NCI-H226 (cell line): ENCODE measurements around the gene BTBD8.
"Not testable (repeated sequence)": the region's sequence is repeated elsewhere in the genome, so short reads cannot be mapped to it uniquely, and the experiment has no call there.

Source experiments
- DNase-seq: peaks from one replicate; pipeline ENCODE4 v3.0.0-alpha.2; 2015

Gene BTBD8

DNA sequence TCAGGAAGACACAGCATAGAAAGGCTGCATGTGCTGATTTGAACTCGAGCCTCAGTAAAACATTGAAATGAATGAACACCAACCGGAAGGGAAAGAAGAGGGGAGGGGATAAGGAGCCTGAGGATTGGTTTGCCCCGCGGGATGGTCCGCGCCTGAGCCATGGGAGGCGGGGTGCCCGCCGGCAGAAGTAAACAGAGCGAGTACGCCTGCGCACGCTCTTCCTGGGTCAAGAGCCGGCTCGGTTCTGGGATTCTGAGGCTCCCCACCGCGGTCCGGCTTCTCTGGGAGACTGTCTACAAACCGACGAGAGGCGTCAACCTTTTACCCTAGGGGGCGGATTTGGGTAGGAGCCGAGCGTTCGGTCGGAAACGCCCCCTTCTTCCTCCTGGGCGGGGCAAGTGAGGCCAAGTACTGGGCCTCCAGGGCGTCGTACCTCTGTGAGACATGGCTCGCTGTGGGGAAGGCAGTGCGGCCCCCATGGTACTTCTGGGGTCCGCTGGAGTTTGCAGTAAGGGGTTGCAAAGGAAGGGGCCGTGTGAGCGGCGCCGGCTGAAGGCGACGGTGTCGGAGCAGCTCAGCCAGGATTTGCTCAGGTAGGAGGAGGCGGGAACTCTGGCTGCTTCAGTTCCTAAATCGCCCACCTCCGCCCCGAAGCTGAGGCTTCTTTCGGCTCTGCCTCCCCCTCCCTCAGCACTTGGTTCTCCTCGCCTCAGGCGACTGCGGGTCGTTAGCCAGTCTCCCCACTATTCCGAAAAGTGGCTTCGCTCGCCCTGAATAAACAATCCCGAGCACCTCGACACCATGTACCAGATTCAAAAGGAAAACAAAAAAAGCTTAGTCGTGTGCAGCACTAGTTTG is at the start of gene BTBD8:
Gene BTBD8 (plus strand): TSS at position 218 of the 858 bp plus-strand sequence. CDS start 227 bp downstream, at position 445.
- peak; percentile 77 for DNase-seq

DNA sequence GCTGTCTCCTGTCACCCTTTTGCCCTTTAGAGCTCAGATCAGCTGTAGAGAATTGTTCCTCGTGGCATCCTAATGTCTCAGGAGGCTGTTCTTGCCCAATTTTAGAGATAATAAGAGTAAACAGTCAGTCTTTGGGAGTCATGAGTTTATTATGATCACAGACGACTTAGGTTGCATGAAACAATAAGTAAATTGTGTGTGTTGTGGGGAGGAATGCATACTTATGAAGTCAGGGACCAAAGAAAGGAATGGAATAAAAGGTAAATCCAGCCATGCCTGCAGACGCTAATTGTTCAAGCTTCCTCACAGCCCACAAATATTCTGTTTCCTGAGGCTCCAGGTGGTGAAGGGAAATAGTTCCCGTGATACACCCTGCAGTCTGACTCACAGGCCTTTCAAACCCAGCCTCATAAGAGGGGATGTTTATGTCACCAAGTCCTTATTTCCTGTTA is 49.5 kb upstream of the BTBD8 start:
- no peak for DNase-seq

DNA sequence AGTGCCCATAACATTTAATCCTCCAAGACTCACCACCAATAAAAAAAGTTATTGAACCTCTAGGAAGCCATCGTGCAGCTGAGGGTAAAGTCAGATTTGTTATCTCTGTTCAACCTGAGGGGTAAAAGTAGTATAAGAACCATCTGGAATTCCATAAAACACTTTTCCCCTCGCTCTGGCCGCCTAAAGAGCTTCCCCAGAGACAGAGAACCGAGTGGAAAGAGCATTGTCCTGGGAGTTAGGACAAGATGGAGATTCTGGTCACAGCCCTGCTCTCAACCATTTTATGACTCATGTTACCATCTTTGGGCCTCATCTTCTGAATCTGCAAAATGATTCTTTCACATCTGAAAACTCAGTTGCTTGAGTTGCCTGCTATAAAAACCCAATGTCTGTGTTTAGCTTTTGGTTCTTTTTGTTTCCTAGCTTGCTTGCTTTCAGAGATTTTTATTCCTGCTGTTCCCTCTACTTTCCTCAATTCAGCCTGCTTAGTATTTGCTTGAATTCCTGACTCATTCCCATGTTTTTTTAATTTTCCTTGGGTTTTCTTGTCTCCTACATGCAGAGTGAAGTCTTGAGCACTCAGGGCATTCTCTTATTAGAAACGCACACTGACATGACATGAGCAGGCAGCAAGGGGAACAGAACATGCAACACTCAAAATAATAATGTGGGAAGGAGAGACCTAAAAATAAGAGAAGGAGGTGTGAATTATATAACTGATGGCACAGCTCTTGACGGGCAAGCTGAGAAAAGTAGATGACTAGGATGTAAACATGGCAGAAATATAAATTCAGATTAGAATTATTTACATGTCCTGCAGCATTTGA is 48.6 kb upstream of the BTBD8 start:
- DNase-seq, result no peak

DNA sequence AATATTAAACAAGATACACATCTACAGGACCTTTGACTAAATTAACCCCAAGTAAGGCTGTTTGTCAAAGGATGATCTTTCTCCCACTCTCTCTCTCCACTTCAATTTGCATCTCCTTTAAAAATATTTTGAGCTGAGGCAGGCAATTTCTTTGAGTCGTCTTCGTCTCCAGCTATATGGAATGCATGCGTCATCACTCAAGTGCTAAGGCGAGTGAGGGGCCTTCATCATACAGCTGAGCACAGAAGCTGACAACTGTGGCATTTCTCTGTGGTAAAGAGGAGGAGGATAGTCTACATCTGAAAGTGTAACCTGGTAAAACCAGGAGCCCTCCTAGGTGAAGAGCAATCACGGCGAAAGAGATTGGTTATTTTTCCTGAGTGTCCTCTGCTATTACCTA is 42.7 kb upstream of the BTBD8 start:
- DNase-seq, result no peak

DNA sequence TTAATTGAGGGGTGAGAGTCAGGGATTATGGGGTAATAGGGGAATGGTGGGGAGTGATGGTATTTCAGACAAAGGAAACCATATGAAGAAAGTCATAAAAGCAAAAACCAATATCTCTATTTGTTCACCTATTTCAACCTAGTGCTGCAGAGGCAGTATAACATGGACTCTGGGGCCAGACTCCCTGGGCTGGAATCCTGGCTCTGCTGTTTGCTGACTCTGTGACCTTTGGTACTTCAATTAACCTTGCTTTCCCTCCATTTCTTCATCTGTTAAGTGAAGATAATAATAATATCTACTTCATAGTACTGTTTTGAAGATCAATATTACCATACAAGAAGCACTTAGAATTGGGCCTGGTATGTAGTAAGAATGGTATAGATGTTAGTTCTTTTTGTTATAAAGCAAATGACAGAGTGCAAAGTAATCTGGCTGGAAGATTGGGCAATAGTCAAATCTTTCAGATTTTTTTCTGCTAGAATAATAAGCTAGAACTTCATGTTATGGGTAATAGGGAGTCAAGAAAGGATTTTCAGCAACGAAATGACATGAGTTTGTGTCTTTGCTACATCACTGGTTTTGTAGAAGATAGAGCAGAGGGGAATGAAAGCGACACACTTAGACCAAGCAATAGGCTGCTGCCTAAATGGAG is 41.3 kb upstream of the BTBD8 start:
- no peak for DNase-seq

DNA sequence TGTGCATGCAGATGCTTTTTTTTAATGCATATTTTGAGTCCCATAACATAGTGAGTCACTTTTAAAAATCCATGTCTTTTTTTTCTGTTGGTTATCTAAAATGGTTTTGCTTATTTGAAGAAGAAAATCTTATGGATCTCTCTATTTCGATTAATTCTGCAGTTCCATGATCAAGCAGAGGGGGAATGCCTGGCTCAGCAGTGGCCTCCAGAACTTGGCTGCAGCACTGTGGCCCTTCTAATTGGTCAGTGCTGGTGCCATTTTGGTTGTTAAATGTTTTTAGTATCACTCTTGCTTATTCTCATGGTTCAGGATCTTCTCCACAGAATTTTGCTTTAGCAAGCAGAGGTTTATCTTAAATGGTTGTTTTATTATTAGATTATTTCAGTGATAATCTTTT is 39.2 kb upstream of the BTBD8 start:
- no peak for DNase-seq

DNA sequence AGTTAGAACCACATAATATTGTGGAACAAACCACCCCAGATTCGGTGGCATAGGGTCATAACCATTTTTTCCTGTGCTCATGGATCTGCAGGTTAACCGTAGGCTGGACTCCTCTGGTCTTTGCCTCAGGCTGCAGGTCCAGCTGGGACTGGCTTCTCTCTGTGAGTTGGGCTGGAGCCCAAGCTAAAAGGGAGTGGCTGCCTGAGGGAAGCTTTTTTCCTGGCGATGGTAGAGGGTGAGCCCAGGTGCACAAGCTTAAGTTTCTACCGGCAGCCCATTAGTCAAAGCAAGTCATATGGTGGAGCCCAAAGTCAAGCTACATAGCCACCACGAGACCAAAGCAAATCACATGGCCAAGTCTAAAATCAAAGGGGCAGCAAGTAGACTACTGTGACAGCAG is 36.5 kb upstream of the BTBD8 start:
- DNase-seq, result peak; percentile 52

DNA sequence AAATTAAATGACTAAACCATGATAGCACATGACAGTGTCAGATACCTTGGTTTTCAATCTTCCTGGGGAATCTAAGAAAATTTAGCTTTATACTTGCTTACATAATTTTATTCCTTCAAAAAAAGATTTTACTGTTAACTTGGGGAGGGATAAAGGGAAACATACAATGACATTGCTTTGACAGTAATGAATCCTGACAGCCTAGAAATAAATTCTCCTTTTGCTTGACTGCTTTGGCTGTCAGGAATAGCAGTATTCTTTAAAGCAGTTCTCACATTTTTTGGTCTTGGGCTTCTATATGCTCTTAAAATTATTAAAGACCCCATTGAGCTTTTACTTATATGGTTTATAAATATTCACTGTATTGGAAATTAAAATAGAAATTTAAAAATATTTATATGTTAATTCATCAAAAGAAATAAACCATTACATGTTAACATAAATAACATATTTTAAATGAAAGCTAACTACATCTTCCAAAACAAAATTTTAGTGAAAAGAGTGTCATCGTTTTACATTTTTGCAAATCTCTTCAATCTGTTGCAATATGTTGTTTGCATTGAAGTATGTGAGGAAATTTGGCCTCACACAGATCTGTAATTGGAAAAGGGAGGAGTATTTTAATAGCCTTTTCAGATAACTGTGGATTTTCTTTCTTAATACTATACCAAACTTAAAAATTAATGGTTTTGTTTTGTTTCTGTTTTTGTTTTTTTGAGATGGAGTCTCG is 34.2 kb upstream of the BTBD8 start:
- no peak for DNase-seq

DNA sequence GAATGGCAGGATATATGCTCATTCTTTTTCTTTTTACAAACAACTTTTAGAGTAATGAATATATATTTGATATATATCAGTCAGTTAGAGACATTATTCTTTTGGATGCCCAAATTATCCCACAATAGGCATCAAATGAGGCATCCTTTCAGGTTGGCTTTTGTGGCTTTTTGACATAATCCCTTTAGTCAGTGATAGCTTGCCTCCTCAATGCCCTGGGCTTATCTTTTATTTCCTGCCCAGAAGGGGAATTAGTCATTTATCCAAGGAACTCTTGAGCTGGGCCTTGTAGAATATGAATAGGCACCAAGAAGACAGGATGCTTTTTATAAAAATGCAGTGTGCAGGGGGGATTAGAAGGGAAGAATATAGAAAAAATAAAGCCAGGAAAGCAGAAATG is 28.2 kb upstream of the BTBD8 start:
- peak; percentile 68 for DNase-seq

DNA sequence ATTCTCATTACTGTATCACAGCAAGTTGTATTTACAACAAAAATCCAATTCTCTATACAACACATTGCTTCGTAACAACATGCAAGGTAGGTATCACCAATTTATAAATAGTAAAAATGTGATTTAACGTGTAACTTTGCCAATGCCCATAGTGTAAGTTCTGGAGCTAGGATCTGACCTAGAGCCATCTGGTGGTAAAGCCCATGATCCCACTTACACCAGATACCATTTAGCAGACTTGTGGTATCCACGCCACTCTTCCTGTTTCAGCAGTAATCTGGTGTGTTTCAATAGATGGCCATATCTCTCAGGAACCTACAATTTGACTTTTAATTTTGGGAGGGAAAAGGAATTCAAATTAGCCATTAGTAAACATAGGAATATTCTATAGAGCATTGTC is 15.1 kb upstream of the BTBD8 start:
- DNase-seq, result no peak

DNA sequence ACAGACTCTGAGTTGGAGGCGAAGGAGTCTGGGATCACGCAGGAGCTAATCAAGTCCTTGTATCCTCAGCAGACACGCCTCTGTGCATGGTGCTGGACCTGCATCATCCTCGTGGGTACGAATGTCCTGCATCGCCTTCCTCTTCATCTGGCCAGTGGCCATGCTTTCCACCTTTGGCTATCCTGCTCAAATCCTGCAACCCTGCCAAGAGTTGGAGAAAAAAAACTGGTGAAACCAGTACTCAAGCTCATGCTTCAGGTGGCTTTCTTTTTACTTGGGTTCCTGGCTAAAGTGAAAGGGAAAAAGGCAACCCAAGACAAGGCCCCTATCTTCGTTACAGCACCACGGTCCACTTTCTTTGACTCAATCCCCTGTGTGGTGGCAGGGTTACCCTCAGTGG is 13.8 kb upstream of the BTBD8 start:
- DNase-seq, result no peak

DNA sequence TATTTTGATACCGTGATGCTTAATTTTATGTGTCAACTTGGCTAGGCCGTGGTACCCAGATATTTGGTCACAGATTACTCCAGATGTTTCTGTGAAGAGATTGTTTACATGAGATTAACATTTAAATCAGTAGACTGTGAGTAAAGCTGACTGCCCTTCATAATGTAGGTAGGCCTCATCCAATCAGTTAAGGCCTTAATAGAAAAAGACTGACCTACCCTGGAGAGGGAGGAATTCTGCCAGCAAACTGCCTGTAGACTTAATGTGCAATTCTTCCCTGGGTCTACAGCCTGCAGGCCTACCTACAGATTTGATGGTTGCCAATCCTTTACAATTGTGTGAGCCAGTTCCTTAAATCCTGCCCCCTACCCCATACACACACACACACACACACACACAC is 9.3 kb upstream of the BTBD8 start:
- DNase-seq, result no peak

DNA sequence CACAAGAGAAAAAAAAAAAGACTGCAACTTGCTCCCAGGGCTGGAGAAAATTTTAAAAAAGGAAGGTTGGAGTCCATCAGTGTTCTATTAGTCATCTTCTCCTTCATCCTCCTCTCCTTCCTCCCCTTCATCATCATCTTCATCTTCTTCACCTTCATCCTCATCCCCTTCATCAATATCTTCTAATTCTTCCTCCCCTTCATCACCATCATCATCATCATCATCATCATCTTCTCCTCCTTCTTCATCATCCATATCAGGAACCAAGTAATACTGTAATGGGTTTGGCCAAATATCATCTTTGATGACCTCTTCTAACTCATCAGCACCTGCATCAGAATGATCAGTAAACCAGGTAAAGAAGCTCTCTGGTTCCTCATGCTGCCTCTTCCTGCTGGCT is 5.7 kb upstream of the BTBD8 start:
- not testable (repeated sequence) for DNase-seq

DNA sequence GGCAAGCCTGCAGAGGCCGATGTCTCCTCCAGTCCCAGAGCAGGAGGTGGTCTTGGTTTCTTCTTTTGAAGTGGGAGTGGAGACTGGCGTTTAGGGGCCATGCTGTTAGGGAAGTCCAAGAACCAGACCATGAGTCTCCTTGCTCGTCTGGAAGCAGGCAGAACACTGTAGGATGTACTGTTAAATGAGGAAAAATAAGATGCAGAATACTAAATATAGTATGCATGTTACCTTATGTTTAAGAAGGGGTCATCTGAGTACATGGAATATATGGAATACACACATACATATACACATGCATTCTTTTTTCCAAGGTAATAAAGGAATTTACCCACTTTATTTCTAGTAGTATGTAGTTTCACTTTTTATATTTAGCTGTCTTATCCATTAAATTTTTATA is 4.8 kb upstream of the BTBD8 start, which contains the start of gene SETSIP:
Gene SETSIP (minus strand): TSS at position 101 of the 400 bp plus-strand sequence. CDS start 0 bp downstream, at position 101.
- no peak for DNase-seq

DNA sequence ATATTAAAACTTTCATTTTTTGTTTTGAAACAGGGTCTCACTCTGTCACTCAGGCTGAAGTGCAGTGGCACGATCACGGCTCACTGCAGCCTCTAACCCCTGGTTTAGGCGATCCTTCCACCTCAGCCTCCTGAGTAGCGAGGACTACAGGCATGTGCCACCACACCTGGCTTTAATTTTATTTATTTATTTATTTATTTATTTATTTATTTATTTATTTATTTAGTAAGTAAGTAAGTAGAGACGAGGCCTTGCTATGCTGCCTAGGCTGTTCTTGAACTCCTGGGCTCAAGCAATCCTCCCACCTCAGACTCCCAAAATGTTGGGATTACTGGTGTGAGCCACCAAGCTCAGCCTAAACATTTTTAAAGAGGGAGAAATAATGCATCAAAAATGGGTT is 3.8 kb upstream of the BTBD8 start:
- DNase-seq, result no peak

DNA sequence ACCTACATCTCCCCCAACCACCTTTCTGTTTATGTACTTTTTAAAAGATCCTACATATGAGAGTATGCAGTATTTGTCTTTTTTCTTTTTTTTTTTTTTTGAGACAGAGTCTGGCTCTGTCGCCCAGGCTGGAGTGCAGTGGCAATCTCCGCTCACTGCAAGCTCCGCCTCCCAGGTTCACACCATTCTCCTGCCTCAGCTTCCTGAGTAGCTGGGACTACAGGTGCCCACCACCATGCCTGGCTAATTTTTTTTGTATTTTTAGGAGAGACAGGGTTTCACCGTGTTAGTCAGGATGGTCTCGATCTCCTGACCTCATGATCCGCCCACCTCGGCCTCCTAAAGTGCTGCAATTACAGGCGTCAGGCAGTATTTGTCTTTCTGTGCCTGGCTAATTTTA is 2.1 kb upstream of the BTBD8 start:
- not testable (repeated sequence) for DNase-seq

DNA sequence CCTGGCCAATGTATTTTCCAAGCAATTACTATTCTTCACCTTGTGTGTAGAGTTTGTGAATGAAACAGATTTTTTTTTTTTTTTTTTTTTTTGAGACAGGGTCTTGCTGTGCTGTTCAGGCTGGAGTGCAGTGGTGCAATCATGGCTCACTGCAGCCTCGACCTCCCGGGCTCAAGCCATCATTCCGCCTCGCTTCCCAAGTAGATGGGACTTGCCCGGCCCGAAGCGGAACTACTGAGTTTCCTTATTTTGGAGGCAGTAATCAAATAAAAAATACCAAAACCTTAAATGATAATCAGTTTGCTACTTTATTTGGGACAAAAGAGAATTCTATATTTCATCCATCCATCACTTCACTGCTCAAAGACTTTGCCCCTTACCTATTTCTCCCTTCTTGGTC is 704 bp upstream of the BTBD8 start:
- no peak for DNase-seq

DNA sequence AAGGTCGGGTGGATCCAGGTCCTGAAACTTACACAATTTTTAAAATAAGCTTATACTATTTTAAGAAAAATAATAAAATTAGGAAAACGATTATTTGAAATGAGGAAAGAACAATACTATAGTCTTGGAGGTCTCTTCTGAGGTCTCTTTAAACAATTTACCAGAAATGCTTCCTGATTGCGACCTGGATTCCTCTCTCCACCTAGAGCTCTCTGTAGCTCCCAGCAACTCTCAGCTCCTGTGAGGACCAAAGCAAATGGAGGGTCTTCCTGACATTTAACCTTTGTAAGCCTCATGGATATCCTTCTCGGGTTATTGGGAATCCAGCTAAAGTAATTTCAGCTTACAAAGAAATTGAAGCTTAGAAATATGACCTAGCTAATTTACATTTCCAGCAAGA is 886 bp downstream of the BTBD8 start:
- DNase-seq, result no peak

DNA sequence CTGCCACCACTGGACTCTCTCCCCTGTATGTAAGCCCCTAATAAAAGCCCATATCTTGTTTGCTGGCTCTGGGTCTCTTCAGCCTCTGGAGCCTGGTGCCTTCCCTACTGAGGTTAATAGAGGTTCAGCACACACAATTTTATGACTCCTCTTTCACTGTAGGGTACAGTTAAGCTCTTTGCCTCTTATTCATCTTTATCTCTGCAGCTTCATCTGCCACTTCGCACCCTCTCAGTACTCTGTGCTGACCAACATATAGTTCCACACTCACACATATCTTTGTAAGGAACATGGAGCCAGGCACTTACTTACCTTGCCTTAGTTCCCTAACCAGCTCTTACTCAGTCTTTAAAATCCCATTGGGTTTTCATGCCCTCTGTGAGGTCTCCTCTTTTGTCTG is 4.5 kb downstream of the BTBD8 start:
- no peak for DNase-seq

DNA sequence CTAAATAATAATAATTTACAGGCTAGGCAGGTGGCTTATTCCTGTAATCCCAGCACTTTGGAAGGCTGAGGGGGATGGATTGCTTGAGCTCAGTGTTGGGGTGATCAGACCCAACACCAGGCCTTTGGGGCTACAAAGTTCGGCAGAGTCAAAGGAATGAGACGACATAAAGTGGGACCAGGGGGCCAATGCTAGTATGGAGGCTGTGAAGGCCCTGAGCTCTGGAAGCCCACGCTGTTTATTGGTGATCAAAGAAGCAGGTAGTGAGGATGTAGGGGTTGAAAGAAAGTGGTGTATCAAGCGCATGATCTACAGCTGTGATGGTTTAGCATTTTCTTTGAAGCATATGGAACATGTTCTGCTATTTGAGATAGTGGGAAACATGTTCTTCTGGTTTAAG is 5.6 kb downstream of the BTBD8 start:
- peak; percentile 5 for DNase-seq

DNA sequence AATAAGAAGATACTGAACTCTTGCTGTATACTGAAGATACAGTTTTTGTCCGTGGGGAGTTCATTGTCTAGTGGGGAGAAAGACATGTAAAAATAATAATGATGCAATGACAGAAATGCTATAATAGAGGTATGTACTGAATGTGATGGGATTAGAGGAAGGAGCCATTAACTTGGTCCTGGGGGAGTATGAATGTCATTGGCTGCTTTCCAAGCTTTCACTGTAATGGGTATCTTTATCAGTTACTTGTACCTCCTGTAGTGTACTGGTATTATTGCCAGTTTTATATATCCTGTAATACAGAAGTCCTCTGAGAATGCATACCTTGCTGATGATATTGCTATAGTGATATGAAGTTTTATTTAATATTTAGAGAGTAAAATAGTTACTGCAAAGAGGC is 7.4 kb downstream of the BTBD8 start:
- DNase-seq, result peak; percentile 51

DNA sequence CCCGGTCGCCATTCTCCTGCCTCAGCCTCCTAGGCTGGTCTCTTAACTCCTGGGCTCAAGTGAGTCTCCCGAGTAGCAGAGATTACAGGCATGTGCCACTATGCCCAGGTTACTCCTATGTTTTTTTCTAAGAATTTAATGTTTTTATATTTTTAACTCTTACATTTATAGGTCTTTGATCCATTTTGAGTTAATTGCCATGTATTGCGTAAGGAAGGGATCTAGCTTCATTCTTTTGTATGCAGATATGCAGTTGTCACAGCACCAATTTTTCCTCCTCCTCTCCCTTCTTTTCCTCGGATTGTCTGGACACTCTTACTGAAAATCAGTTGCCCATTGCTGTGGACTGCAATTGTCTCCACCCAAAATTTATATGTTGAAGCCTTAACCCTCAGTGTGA is 11.5 kb downstream of the BTBD8 start:
- DNase-seq, result no peak

DNA sequence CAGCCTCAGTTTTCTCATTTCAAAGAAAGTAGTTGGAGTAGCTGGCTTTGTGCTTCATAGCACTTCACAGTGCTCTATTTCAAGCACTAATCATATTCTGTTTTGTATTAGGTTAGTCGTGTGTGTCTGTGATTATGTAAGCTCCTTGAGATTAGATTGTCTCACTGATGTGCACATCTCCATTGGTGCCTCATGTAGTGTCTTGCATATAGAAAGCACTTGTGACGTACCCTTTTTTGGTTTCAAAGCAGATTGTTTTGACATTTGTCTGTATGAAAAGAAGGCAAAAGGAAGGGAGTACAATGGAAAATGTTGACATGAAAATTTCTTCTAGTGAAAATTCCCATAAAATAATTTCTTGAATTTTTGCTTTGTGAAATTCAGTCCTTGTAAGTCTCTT is 13.9 kb downstream of the BTBD8 start:
- no peak for DNase-seq
